Trophoblast cell (in vitro differentiated cells and primary cell): ENCODE results near the gene FJX1.

ENCODE experiments used
- DNase-seq, 2 donors: peaks; one replicate each; pipeline ENCODE4 v3.0.0-alpha.2; 2016
- H2AFZ ChIP-seq: 2 replicates; pipeline ENCODE4 v1.6.1; 2013; ENCODE audit warnings: low read length, moderate library complexity, mild to moderate bottlenecking; ENCODE audit not compliant: insufficient read depth, poor library complexity
- H2AK5ac ChIP-seq: 2 replicates; pipeline ENCODE4 v1.6.1; 2013; ENCODE audit warnings: mild to moderate bottlenecking, low read length
- H2BK120ac ChIP-seq: 2 replicates; pipeline ENCODE4 v1.6.1; 2013; ENCODE audit warnings: low read length, mild to moderate bottlenecking, moderate library complexity; ENCODE audit not compliant: insufficient read depth, poor library complexity
- H2BK12ac ChIP-seq: 2 replicates; pipeline ENCODE4 v1.6.1; 2013; ENCODE audit warnings: mild to moderate bottlenecking, low read length, moderate library complexity
- H2BK5ac ChIP-seq: 2 replicates; pipeline ENCODE4 v1.6.1; 2013; ENCODE audit warnings: low read length, low read depth, moderate library complexity, mild to moderate bottlenecking; ENCODE audit not compliant: poor library complexity
- H3K14ac ChIP-seq: 2 replicates; pipeline ENCODE4 v1.6.1; 2013; ENCODE audit warnings: mild to moderate bottlenecking, low read length
- H3K18ac ChIP-seq: 2 replicates; pipeline ENCODE4 v1.6.1; 2013; ENCODE audit warnings: mild to moderate bottlenecking, low read length
- H3K23ac ChIP-seq: 2 replicates; pipeline ENCODE4 v1.6.1; 2013; ENCODE audit warnings: low read length
- H3K27ac ChIP-seq: 2 replicates; pipeline ENCODE4 v1.5.1; 2013; ENCODE audit warnings: low read depth, mild to moderate bottlenecking, inconsistent platforms, low read length, moderate library complexity
- H3K27me3 ChIP-seq: 2 replicates; pipeline ENCODE4 v1.6.1; 2013; ENCODE audit warnings: inconsistent platforms, mild to moderate bottlenecking, low read length, moderate library complexity; ENCODE audit not compliant: insufficient read depth
- H3K36me3 ChIP-seq, 2 experiments: 1 replicate in 1 of 2; 2 replicates in 1 of 2; pipeline ENCODE4 v1.6.1; 2013; ENCODE audit warnings: low read length in 2 of 2, mild to moderate bottlenecking in 2 of 2, moderate library complexity in 1 of 2; ENCODE audit not compliant: insufficient read depth in 2 of 2, control insufficient read depth in 1 of 2
- H3K4ac ChIP-seq: 2 replicates; pipeline ENCODE4 v1.6.1; 2013; ENCODE audit warnings: low read depth, mild to moderate bottlenecking, low read length, moderate library complexity
- H3K4me1 ChIP-seq, 2 experiments: 1 replicate in 1 of 2; 2 replicates in 1 of 2; pipeline ENCODE4 v1.6.1; 2013; ENCODE audit warnings: low read length in 2 of 2, mild to moderate bottlenecking in 2 of 2, moderate library complexity in 1 of 2; ENCODE audit not compliant: insufficient read depth in 2 of 2, control insufficient read depth in 1 of 2
- H3K4me2 ChIP-seq: 2 replicates; pipeline ENCODE4 v1.6.1; 2013; ENCODE audit warnings: inconsistent platforms, mild to moderate bottlenecking, low read length, moderate library complexity
- H3K4me3 ChIP-seq: 2 replicates; pipeline ENCODE4 v1.5.1; 2013; ENCODE audit warnings: mild to moderate bottlenecking, low read depth, low read length, inconsistent platforms
- H3K79me1 ChIP-seq: one replicate; pipeline ENCODE4 v1.6.1; 2013; ENCODE audit warnings: low read length
- H3K79me2 ChIP-seq: 2 replicates; pipeline ENCODE4 v1.6.1; 2013; ENCODE audit warnings: low read length, mild to moderate bottlenecking; ENCODE audit not compliant: control insufficient read depth, insufficient read depth, poor library complexity
- H3K9ac ChIP-seq: 2 replicates; pipeline ENCODE4 v1.6.1; 2013; ENCODE audit warnings: mild to moderate bottlenecking, low read length
- H3K9me3 ChIP-seq: 2 replicates; pipeline ENCODE4 v1.6.1; 2013; ENCODE audit warnings: low read depth, mild to moderate bottlenecking, control low read depth, inconsistent platforms, low read length; ENCODE audit not compliant: insufficient read depth
- H4K12ac ChIP-seq: 2 replicates; pipeline ENCODE4 v1.6.1; 2013; ENCODE audit warnings: low read depth, mild to moderate bottlenecking, low read length, moderate library complexity
- H4K8ac ChIP-seq: 2 replicates; pipeline ENCODE4 v1.6.1; 2013; ENCODE audit warnings: low read depth, mild to moderate bottlenecking, low read length, moderate library complexity
- H4K91ac ChIP-seq: one replicate; pipeline ENCODE4 v1.6.1; 2013; ENCODE audit warnings: low read depth, mild to moderate bottlenecking, low read length, moderate library complexity
- WGBS: extraction: QIAGEN DNeasy Blood & Tissue Kit; methylation state at CpG from one replicate; pipeline ENCODE4 v1.1.7; 2013; ENCODE audit warnings: missing lambda C conversion rate; ENCODE audit not compliant: insufficient read length, insufficient coverage; ENCODE audit errors: extremely low coverage; 5-methylcytosine and 5-hydroxymethylcytosine counted together

FJX1 gene

DNA sequence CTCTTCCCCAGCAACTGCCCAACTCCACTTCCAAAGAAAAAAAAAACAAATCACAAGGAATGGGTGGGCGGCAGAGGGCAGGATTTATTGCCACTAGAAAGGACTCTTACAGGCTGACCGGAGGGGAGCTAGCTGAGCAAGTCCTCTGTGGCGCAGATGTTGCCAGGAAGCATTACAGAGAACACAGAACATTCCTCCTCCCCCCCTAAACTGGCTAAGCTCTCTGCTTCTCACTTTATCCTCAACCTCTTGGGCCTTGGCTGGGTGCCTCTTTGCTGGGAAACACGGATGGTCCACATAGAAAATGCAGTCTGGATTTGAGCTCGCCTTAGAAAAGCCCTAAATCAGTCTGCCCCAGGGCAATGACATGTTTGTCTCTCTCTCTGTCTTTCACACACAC, 12.6 kb upstream of the FJX1 start:
- Histone ChIP-seq H3K27me3 (no peaks in the 10 kb centered on the region), H3K9me3 (no peaks in the 10 kb centered on the region), H2AFZ (no peak overlapping the region), H3K4ac (no peak overlapping the region), H3K18ac (no peak overlapping the region), H3K4me3 (no peak overlapping the region), H3K27ac (no peak overlapping the region), H3K14ac (no peak overlapping the region), H3K79me2 (no peaks in the 10 kb centered on the region), H2BK5ac (no peak overlapping the region), H3K79me1 (no peaks in the 10 kb centered on the region), H3K4me2 (no peak overlapping the region), H4K91ac (no peak overlapping the region), H2AK5ac (no peak overlapping the region), H2BK120ac (no peak overlapping the region), H4K8ac (no peak overlapping the region), H3K23ac (no peak overlapping the region), H4K12ac (no peak overlapping the region), H2BK12ac (no peak overlapping the region), H3K4me1 (no peaks in the 10 kb centered on the region), H3K9ac (no peak overlapping the region), H3K36me3 (no peaks in the 10 kb centered on the region)
- no CpG with 5 or more reads among the region's 5 CpGs for WGBS
- DNase-seq, result no peak

GRCh38 chr11:35606206-35606605, 12.1 kb upstream of the FJX1 start:
- H2AFZ ChIP-seq, result no peak overlapping the region
- H4K8ac ChIP-seq, result no peak overlapping the region
- H2BK12ac ChIP-seq, result no peak overlapping the region
- H2BK5ac ChIP-seq, result no peak overlapping the region
- no peak overlapping the region for H2BK120ac ChIP-seq
- no peak overlapping the region for H3K4me3 ChIP-seq
- H3K4ac ChIP-seq, result no peak overlapping the region
- no peak overlapping the region for H3K27ac ChIP-seq
- no peaks in the 10 kb centered on the region for H3K36me3 ChIP-seq
- H3K9me3 ChIP-seq, result no peaks in the 10 kb centered on the region
- no peaks in the 10 kb centered on the region for H3K79me2 ChIP-seq
- no peaks in the 10 kb centered on the region for H3K27me3 ChIP-seq
- H3K14ac ChIP-seq, result no peak overlapping the region
- H3K4me2 ChIP-seq, result no peak overlapping the region
- H3K23ac ChIP-seq, result no peak overlapping the region
- no peaks in the 10 kb centered on the region for H3K79me1 ChIP-seq
- H3K4me1 ChIP-seq, result no peaks in the 10 kb centered on the region
- no peak overlapping the region for H3K9ac ChIP-seq
- H4K12ac ChIP-seq, result no peak overlapping the region
- no peak for DNase-seq
- WGBS, result no CpG with 5 or more reads among the region's 5 CpGs
- H4K91ac ChIP-seq, result no peak overlapping the region
- no peak overlapping the region for H3K18ac ChIP-seq
- no peak overlapping the region for H2AK5ac ChIP-seq

- H3K18ac ChIP-seq, result no peak overlapping the region
- no peaks in the 10 kb centered on the region for H3K79me1 ChIP-seq
- H3K9ac ChIP-seq, result no peak overlapping the region
- no peak overlapping the region for H3K27ac ChIP-seq
- H2BK120ac ChIP-seq, result no peak overlapping the region
- H3K23ac ChIP-seq, result no peak overlapping the region
- no peaks in the 10 kb centered on the region for H3K79me2 ChIP-seq
- H4K12ac ChIP-seq, result no peak overlapping the region
- H3K27me3 ChIP-seq, result no peaks in the 10 kb centered on the region
- H3K4me3 ChIP-seq, result no peak overlapping the region
- no peaks in the 10 kb centered on the region for H3K36me3 ChIP-seq
- no peak overlapping the region for H2AFZ ChIP-seq
- WGBS, result no CpG with 5 or more reads among the region's 4 CpGs
- no peak overlapping the region for H2BK12ac ChIP-seq
- H4K8ac ChIP-seq, result no peak overlapping the region
- H2AK5ac ChIP-seq, result no peak overlapping the region
- no peak overlapping the region for H3K4ac ChIP-seq
- H3K4me2 ChIP-seq, result no peak overlapping the region
- no peak overlapping the region for H3K14ac ChIP-seq
- no peak overlapping the region for H2BK5ac ChIP-seq
- no peaks in the 10 kb centered on the region for H3K4me1 ChIP-seq
- no peak overlapping the region for H4K91ac ChIP-seq
- no peaks in the 10 kb centered on the region for H3K9me3 ChIP-seq
- no peak for DNase-seq
Observed at GRCh38 chr11:35608502-35608901, 9.8 kb upstream of the FJX1 start.

- Histone ChIP-seq H2AFZ (no peak overlapping the region), H3K27me3 (no peaks in the 10 kb centered on the region), H3K14ac (no peak overlapping the region), H3K4me1 (no peaks in the 10 kb centered on the region), H3K4ac (no peak overlapping the region), H2BK12ac (no peak overlapping the region), H3K4me2 (no peak overlapping the region), H2BK120ac (no peak overlapping the region), H3K79me1 (no peaks in the 10 kb centered on the region), H3K9me3 (no peaks in the 10 kb centered on the region), H4K91ac (no peak overlapping the region), H3K4me3 (no peak overlapping the region), H4K12ac (no peak overlapping the region), H3K79me2 (no peaks in the 10 kb centered on the region), H2BK5ac (no peak overlapping the region), H3K36me3 (no peaks in the 10 kb centered on the region), H3K27ac (no peak overlapping the region), H3K9ac (no peak overlapping the region), H4K8ac (no peak overlapping the region), H3K23ac (no peak overlapping the region), H3K18ac (no peak overlapping the region), H2AK5ac (no peak overlapping the region)
- DNase-seq, result no peak
- no CpG with 5 or more reads among the region's 6 CpGs for WGBS
Observed at GRCh38 chr11:35609656-35610055, 8.6 kb upstream of the FJX1 start.
